ENCODE data around the gene FAM171A2.
"Not testable (repeated sequence)": the region's sequence is repeated elsewhere in the genome, so short reads cannot be mapped to it uniquely, and the experiment has no call there.

The FAM171A2 gene

GRCh38 chr17:44344939-44345453 lies 18.7 kb downstream of the FAM171A2 start, which contains the start of gene GRN:
TSS of gene GRN (plus strand) at chr17:44345302. CDS start at chr17:44349165, 3,863 bp downstream.
- peak; percentile 87 for DNase-seq

GRCh38 chr17:44343510-44344209 lies 20.0 kb downstream of the FAM171A2 start:
- no peak for DNase-seq

- DNase-seq: not testable (repeated sequence)
Observed at GRCh38 chr17:44340553-44340952, 23.1 kb downstream of the FAM171A2 start.

- peak; percentile 59 for DNase-seq
Observed at GRCh38 chr17:44338702-44339101, 25.0 kb downstream of the FAM171A2 start.

- DNase-seq: no peak
Observed at GRCh38 chr17:44335968-44336367, 27.7 kb downstream of the FAM171A2 start.

GRCh38 chr17:44335564-44335963 lies 28.1 kb downstream of the FAM171A2 start:
- DNase-seq: no peak

- no peak for DNase-seq
Observed at GRCh38 chr17:44334727-44335126, 28.9 kb downstream of the FAM171A2 start.

GRCh38 chr17:44334315-44334714 lies 29.3 kb downstream of the FAM171A2 start:
- no peak for DNase-seq

- peak; percentile 54 for DNase-seq
Observed at GRCh38 chr17:44333371-44333770, 30.3 kb downstream of the FAM171A2 start.

- peak; percentile 76 for DNase-seq
Observed at GRCh38 chr17:44331249-44331760, 32.3 kb downstream of the FAM171A2 start.

GRCh38 chr17:44330263-44330662 lies 33.4 kb downstream of the FAM171A2 start:
- DNase-seq: not testable (repeated sequence)

- not testable (repeated sequence) for DNase-seq
Observed at GRCh38 chr17:44329516-44329915, 34.1 kb downstream of the FAM171A2 start.

- no peak for DNase-seq
Observed at GRCh38 chr17:44327715-44328449, 35.8 kb downstream of the FAM171A2 start.

GRCh38 chr17:44326861-44327444 lies 36.7 kb downstream of the FAM171A2 start:
- peak; percentile 96 for DNase-seq

GRCh38 chr17:44324571-44325275 lies 38.9 kb downstream of the FAM171A2 start, which contains the start of gene SLC25A39:
TSS of gene SLC25A39 (minus strand) at chr17:44324823. CDS start at chr17:44323562, 1,261 bp downstream.
- peak; percentile 94 for DNase-seq

GRCh38 chr17:44324092-44324570 lies 39.5 kb downstream of the FAM171A2 start:
- DNase-seq: no peak

- DNase-seq: no peak
Observed at GRCh38 chr17:44323359-44324091, 40.1 kb downstream of the FAM171A2 start.

GRCh38 chr17:44322236-44322895 lies 41.3 kb downstream of the FAM171A2 start:
- no peak for DNase-seq

GRCh38 chr17:44321246-44322120 lies 42.2 kb downstream of the FAM171A2 start:
- no peak for DNase-seq

GRCh38 chr17:44320066-44320465 lies 43.6 kb downstream of the FAM171A2 start:
- DNase-seq: no peak
